LNCaP clone FGC (cell line): Measurements from ENCODE around the gene SMIM23.

Source experiments
- DNase-seq: peaks from one replicate; pipeline ENCODE4 v3.0.0-alpha.2; 2011; ENCODE audit warnings: low read depth
- H3K4me3 ChIP-seq: 2 replicates; pipeline ENCODE4 v1.5.1; 2011; ENCODE audit warnings: mild to moderate bottlenecking, low read depth, low read length, control low read depth
- CTCF ChIP-seq: IDR thresholded peaks from 2 replicates; pipeline ENCODE4 v1.5.1; 2012; ENCODE audit warnings: mild to moderate bottlenecking; ENCODE audit not compliant: control insufficient read depth, insufficient read depth; ENCODE audit errors: extremely low read depth

SMIM23 gene

GRCh38 chr5:171755354-171755821 is 30.2 kb upstream of the SMIM23 start:
- no peak for TF ChIP-seq CTCF
- no peak for DNase-seq

DNA sequence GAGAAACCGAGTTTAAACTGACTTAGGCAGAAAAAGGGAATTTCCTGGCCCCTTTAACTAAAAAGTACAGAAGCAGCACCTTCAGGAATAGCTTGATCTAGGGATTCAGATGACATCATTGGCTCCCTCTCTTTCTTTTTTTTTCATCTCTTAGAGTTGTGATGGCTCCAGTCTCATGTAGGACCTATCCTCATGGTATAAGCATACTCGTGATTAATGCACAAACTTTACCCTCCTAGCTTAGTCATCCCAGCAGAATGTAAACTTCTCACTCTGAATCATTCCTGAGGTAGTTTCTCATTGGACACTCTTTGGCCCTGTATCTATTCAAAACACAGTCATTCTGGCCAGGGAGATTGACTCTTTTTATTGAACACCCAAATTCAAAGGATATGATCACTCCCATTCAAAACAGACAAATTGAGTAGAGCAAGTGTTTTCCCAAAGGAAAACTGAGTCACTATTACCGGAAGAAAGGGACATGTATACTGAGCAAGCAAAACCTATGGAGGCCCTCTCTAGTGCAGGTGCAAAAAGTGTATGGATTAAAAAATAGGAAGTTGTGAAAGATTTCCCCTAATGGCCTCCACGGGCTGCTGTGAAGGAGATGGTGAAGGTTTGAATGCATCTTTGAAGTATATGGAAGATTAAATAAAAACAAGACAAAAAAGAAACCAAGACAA is 27.6 kb upstream of the SMIM23 start:
- H3K4me3 ChIP-seq = no peak overlapping the region
- DNase-seq = no peak
- no peak for TF ChIP-seq CTCF

More at GRCh38 chr5:171755354-171755821, 30.2 kb upstream of the SMIM23 start:
- H3K4me3 ChIP-seq = no peak overlapping the region

DNA sequence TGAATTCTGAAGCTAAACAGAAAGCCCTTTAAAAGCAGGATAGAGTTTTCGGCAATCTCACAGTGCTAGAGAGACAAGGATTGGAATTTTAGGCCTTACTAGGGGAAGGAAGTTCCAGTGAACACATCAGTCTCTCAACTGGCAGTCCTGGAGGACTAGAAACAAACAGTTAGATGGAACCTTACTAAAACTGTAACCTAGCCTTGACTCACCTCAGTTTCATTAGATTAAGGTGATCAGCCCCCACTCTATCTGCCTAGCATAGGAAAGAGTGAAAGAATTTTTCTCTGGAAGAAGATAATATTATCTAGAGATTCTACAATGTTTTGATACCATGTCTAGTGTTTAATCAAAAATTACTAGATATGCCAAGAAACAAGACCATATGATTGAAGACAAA is 25.8 kb upstream of the SMIM23 start:
- no peak for DNase-seq
- no peak overlapping the region for H3K4me3 ChIP-seq
- TF ChIP-seq CTCF = no peak

DNA sequence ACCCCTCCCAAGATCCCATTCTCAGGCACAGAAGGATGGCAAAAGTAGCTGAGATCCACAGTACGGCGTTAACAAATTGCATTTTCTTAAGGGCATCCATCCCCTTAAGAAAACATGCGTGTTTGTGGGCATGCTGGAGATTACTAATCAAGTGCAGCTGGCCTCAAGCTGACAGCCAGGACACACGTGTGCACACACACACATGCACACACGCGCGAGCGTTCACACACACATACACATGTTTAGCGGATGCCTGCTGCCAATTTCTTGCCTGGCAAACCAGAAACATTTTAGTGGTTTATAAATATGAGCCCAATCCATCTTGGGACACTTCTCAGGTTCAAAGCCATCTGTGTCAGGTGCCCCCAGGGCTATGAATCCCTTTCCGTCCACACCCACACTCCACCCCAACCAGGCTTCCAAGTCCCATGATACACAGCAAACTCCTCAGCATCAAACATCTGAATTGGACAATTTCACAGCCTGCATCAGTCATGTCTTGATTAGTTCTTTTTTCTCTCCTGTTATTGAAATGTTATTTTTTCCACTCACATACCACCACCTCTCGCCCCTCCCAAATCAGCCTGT is 23.5 kb upstream of the SMIM23 start:
- DNase-seq = no peak
- no peak for TF ChIP-seq CTCF
- H3K4me3 ChIP-seq = no peak overlapping the region

DNA sequence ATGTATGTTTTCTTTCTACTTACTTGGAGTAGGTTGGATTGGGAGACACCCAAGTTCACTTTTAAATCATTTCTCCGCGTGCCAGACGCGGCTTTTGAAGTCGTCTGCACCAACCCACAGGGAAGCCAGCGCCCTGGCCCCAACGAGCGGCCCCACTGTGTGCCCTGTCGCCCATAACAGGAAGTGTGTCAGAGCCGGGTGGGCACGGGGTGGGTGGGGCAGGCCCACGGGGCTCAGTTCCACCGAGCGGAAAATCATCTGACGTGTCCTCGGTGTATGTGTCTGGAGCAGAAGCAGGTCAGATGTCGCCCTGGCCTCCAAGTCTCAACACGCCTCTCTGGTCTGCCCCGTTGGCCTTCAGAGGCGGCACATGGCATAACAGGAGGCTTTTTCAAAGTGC is 22.7 kb upstream of the SMIM23 start:
- TF ChIP-seq CTCF = no peak
- no peak overlapping the region for H3K4me3 ChIP-seq
- DNase-seq = no peak

DNA sequence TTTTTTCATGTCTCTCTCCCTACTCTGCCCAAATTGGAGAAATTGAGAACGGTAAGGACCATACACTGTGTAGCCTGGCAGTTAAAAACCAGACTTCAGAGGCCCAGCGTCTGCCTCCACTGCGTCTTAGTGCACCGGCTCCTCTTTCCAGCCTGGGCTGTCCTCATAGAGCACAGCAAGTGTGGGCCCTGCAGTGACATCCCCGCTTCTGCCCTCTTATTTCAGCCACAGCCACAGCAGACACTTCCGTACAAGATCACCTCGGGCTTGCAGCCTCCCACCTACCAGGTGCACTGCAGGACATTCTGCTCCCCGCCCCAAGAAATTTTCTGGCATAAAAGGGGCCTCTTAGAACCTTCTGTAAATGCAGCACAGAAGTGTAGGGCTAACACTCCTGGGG is 21.4 kb upstream of the SMIM23 start:
- no peak for DNase-seq
- no peak for TF ChIP-seq CTCF
- no peak overlapping the region for H3K4me3 ChIP-seq

DNA sequence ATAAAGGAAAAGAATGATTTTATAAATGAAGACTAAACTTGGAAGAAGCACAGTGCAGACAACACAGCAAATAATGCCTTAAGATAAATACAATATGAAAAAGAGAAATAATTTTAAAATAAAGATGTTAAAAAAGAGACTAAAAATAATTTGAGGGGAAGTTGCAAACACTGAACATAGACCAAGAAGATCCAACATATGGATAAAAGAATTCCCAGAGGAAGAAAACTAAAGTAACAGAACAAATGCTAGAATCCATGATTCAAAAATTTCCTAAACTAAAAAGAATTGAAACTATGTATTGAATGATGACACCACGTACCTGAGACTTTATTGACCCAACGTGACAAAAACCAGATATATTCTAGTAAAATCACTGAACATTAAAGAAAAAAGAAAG is 18.7 kb upstream of the SMIM23 start:
- no peak for DNase-seq
- no peak overlapping the region for H3K4me3 ChIP-seq
- no peak for TF ChIP-seq CTCF
